PFSK-1 (cell line): ENCODE measurements around the gene CACNG4.

Experiments
- FOXP2 ChIP-seq: optimal IDR thresholded peaks from 2 replicates; pipeline ENCODE3; 2011; ENCODE audit warnings: borderline replicate concordance, control low read depth, inconsistent platforms; ENCODE audit not compliant: insufficient read depth; ENCODE audit errors: extremely low read length, extremely low read depth
- POLR2AphosphoS5 ChIP-seq: IDR thresholded peaks from 2 replicates; pipeline ENCODE4 v1.6.1; 2012; ENCODE audit warnings: low read depth, mild to moderate bottlenecking, control low read depth, low read length, moderate library complexity
- SIN3A ChIP-seq: IDR thresholded peaks from 2 replicates; pipeline ENCODE4 v1.6.1; 2012; ENCODE audit warnings: mild to moderate bottlenecking, low read length, moderate library complexity, borderline replicate concordance; ENCODE audit not compliant: insufficient read depth
- TAF1 ChIP-seq: IDR thresholded peaks from 2 replicates; pipeline ENCODE4 v1.6.1; 2012; ENCODE audit warnings: low read length, control low read depth, borderline replicate concordance; ENCODE audit not compliant: insufficient read depth
- TF ChIP-seq, protein P1 (sequence below), 2 experiments: IDR thresholded peaks; 2 replicates each; pipeline versions ENCODE4 v1.6.1 to v1.8.0; 2011 to 2012; ENCODE audit warnings: low read depth in 2 of 2, low read length in 2 of 2, control low read depth in 1 of 2, inconsistent platforms in 1 of 2, mild to moderate bottlenecking in 1 of 2, moderate library complexity in 1 of 2; ENCODE audit not compliant: insufficient read depth in 1 of 2

CACNG4 gene

DNA sequence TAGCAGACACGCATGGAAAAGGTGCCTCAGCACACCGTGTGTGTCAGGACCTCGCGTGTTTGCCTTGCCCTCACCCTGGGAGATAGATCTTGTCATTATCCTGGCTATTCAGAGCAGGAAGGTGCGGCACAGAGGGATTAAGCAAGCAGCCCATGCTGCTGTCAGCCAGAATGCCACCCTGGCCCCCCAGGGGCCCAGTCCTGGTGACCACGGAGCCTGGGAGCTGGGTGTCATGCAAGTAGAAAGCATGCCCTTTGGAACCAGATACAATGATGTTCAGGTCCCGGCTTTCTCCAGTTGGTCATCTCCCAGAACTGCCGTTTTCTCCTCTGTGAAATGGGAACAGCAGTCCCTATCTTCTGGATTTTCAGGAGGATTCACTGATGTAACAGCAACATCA, 29.9 kb downstream of the CACNG4 start:
- TF ChIP-seq SIN3A (no peak), TAF1 (no peak), FOXP2 (no peak), POLR2AphosphoS5 (no peak)
- TF ChIP-seq, protein P1, sequence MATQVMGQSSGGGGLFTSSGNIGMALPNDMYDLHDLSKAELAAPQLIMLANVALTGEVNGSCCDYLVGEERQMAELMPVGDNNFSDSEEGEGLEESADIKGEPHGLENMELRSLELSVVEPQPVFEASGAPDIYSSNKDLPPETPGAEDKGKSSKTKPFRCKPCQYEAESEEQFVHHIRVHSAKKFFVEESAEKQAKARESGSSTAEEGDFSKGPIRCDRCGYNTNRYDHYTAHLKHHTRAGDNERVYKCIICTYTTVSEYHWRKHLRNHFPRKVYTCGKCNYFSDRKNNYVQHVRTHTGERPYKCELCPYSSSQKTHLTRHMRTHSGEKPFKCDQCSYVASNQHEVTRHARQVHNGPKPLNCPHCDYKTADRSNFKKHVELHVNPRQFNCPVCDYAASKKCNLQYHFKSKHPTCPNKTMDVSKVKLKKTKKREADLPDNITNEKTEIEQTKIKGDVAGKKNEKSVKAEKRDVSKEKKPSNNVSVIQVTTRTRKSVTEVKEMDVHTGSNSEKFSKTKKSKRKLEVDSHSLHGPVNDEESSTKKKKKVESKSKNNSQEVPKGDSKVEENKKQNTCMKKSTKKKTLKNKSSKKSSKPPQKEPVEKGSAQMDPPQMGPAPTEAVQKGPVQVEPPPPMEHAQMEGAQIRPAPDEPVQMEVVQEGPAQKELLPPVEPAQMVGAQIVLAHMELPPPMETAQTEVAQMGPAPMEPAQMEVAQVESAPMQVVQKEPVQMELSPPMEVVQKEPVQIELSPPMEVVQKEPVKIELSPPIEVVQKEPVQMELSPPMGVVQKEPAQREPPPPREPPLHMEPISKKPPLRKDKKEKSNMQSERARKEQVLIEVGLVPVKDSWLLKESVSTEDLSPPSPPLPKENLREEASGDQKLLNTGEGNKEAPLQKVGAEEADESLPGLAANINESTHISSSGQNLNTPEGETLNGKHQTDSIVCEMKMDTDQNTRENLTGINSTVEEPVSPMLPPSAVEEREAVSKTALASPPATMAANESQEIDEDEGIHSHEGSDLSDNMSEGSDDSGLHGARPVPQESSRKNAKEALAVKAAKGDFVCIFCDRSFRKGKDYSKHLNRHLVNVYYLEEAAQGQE (IDR thresholded peaks at IDR 0.05; ENCODE audit: insufficient read depth in 1 of 2, low read depth in 2 of 2, low read length in 2 of 2): no peak

DNA sequence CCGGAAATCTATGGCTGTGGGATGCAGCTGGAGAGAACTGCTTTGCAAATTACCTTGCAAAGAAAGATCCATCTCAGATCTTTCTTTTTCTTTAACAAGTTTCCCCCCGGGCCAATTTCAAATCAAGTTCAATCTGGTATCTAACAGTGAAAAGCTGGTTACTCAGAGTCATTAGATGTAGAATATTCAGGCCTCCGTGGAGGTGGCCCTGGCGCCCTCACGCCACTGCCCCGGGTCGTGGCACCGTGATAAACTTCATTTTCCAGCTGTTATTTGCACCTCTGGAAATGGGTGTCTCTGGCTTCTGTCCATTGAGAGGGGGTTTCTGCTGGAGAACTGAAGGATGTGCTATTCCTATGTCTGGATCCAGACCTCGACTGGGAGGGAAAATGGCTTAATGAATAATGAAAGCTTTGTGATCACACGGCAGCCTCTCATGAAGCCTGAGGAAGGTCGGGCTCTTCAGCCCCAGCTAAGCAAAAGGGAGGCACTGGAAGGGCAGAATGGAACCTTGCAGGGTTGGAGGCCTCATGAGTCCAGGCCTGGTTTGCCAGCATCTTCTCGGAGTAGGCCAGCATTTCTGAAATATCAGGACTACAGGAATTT, 30.5 kb downstream of the CACNG4 start:
- TF ChIP-seq SIN3A (no peak), FOXP2 (no peak), POLR2AphosphoS5 (no peak), TAF1 (no peak)
- TF ChIP-seq, protein P1 (IDR thresholded peaks at IDR 0.05; ENCODE audit: insufficient read depth in 1 of 2, low read depth in 2 of 2, low read length in 2 of 2): no peak

DNA sequence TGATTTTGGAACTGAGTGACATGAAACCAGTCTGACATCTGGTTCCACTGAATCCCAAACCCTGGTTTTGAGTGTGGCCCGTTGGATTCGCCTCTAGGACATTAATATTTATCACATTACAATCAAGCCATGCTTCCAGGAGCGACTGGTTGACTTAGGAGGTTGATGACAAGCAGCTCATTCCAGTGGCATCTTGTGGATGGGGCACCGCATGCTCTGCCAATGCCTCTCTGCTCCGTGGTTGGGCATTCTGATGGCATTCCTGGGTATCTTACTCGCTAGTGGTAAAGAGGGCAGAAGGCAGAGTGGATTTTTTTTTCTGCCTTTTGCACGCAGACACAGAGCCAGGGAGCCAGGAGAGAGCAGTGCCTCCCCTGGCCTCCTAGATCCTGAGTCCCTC, 31.4 kb downstream of the CACNG4 start:
- TF ChIP-seq, protein P1 (IDR thresholded peaks at IDR 0.05; ENCODE audit: insufficient read depth in 1 of 2, low read depth in 2 of 2, low read length in 2 of 2): no peak
- TF ChIP-seq SIN3A (no peak), POLR2AphosphoS5 (no peak), FOXP2 (no peak)

DNA sequence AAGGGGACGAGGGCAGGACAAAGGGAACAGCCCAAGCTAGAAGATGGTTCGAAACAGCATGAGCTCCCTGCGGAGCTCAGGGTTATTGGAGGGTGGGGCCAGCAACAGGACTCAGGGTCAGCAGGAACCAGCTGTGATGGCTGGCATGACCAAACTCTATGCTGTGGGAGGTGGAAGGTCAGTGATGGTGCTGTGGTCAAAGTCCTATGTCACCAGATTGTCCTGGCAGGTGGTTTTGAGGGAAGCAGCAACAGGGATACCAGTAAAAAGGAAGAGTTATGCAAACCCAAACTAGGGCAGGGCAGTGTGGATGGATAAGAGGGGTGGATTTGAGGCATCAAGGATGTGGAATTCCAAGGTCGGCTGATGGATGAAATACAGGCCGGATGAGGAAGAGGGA, 32.4 kb downstream of the CACNG4 start:
- TF ChIP-seq, protein P1 (IDR thresholded peaks at IDR 0.05; ENCODE audit: insufficient read depth in 1 of 2, low read depth in 2 of 2, low read length in 2 of 2): no peak
- no peak for TF ChIP-seq FOXP2

DNA sequence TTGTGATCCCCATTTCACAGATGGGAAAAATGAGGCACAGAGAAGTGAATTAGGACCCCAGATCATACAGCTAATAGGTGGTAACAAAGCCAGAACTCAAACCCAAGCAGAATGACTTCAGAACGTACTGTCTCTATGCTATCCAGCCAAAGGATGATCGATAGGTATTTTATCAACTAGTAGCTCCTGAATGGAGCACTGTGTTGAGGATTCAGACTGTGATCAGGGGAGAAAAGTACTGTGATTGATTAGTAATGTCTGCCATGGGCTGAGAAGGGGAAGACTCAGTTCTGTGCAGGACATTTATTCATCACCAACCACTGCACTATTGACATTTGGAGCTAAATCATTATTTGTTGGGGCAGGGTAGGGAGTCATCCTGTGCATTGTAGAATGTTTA, 38.7 kb downstream of the CACNG4 start:
- no peak for TF ChIP-seq FOXP2
- TF ChIP-seq, protein P1 (IDR thresholded peaks at IDR 0.05; ENCODE audit: insufficient read depth in 1 of 2, low read depth in 2 of 2, low read length in 2 of 2): no peak
- no peak for TF ChIP-seq SIN3A
- no peak for TF ChIP-seq POLR2AphosphoS5
- no peak for TF ChIP-seq TAF1
